Measurements from ENCODE around the gene KCNG4. TPM values are rescaled to one million over a fixed set of nuclear protein-coding genes. Genes with fewer than 3 reads are reported as not detected.

The KCNG4 gene
- total RNA-seq, 1 donor, result not detected

GRCh38 chr16:84214451-84215066, 25.3 kb downstream of the KCNG4 start:
- DNase-seq (ENCODE audit: low read depth), result no peak
- TF ChIP-seq CTCF (IDR thresholded peaks at IDR 0.05; ENCODE audit: insufficient read depth, low read length), result no peak
- H3K4me3 ChIP-seq (ENCODE audit: low read depth, low read length), result no peak overlapping the region

GRCh38 chr16:84212631-84213030, 27.2 kb downstream of the KCNG4 start:
- no peak for DNase-seq (ENCODE audit: low read depth)
- no peak for TF ChIP-seq CTCF (IDR thresholded peaks at IDR 0.05; ENCODE audit: insufficient read depth, low read length)
- no peak overlapping the region for H3K4me3 ChIP-seq (ENCODE audit: low read depth, low read length)

- no peak for TF ChIP-seq CTCF (IDR thresholded peaks at IDR 0.05; ENCODE audit: insufficient read depth, low read length)
- no peak for DNase-seq (ENCODE audit: low read depth)
Measured at GRCh38 chr16:84212154-84212553, 27.7 kb downstream of the KCNG4 start.

GRCh38 chr16:84209989-84210388, 29.8 kb downstream of the KCNG4 start:
- DNase-seq (ENCODE audit: low read depth), result no peak
- no peak for TF ChIP-seq CTCF (IDR thresholded peaks at IDR 0.05; ENCODE audit: insufficient read depth, low read length)
- H3K4me3 ChIP-seq (ENCODE audit: low read depth, low read length), result no peak overlapping the region

More at GRCh38 chr16:84212154-84212553, 27.7 kb downstream of the KCNG4 start:
- H3K4me3 ChIP-seq (ENCODE audit: low read depth, low read length), result no peak overlapping the region

- no peak overlapping the region for H3K4me3 ChIP-seq (ENCODE audit: low read depth, low read length)
- no peak for DNase-seq (ENCODE audit: low read depth)
- no peak for TF ChIP-seq CTCF (IDR thresholded peaks at IDR 0.05; ENCODE audit: insufficient read depth, low read length)
Measured at GRCh38 chr16:84207879-84208278, 31.9 kb downstream of the KCNG4 start.

- no peak overlapping the region for H3K4me3 ChIP-seq (ENCODE audit: low read depth, low read length)
Measured at GRCh38 chr16:84207251-84207650, 32.6 kb downstream of the KCNG4 start.

More at GRCh38 chr16:84207251-84207650, 32.6 kb downstream of the KCNG4 start:
- no peak for DNase-seq (ENCODE audit: low read depth)
- TF ChIP-seq CTCF (IDR thresholded peaks at IDR 0.05; ENCODE audit: insufficient read depth, low read length), result no peak
